Endometrial microvascular endothelial cells (primary cell): Measurements from ENCODE around the gene DNMT3B. TPM values are rescaled to one million over a fixed set of nuclear protein-coding genes. Genes with fewer than 3 reads are reported as not detected.
"Not testable (repeated sequence)": the region's sequence is repeated elsewhere in the genome, so short reads cannot be mapped to it uniquely, and the experiment has no call there.

Experiments
- in situ Hi-C: cut with HindIII; loops from 2 replicates; pipeline ENCODE4 v1.10.0; 2017; ENCODE audit warnings: low sequenced_read_pairs, low pct_unique_long_range_greater_than_20kb; ENCODE audit errors: inconsistent ontology term
- total RNA-seq: library from RNA; depleted of rRNA; stranded (reverse); fragments of >200 nt; gene quantifications from one replicate; pipeline ENCODE4 v1.2.3, GENCODE V29; 2015; ENCODE audit errors: inconsistent ontology term

Gene DNMT3B
- total RNA-seq, 1 donor from 2014 or later: 8.7 TPM

DNA sequence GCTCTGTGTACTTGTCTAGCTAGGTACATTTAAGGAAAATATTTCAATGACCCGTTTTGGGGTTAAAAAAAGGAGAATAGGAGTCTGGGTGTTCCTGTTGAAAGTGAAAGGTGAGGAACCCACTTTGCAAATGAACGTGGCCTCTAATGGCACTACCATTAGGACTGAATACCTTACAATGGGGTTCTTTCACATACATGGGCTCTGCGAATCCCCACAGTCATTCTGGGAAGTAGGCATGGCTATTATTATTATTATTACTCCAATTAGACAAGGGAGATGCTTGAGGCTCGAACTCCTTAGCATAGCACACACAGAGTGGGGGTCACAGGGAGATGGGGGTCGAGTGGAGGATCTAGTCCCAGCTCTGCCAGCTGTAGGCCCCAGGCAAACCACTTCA, 6.0 kb upstream of the DNMT3B start:
- in situ Hi-C loops: no loop called here

DNA sequence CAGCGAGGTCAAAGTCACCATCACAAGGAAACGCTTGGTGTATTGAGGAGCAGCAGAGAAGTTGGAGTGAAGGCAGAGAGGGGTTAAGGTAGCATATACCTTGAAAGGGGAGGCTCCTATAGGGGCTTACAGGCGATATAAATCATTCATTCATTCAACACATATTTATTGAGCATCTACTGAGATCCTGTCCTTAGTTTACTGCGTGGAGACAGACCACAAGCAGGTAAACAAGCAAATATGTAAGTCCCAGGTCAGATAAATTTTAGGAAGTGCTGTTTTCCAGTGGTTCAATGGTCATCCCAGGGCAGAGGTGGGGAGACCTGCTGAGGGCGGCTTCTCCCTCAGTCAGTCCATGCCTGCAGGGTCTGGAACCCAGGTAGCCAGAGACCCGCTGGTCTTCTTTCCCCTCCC, 761 bp upstream of the DNMT3B start:
- in situ Hi-C loops: no loop called here

DNA sequence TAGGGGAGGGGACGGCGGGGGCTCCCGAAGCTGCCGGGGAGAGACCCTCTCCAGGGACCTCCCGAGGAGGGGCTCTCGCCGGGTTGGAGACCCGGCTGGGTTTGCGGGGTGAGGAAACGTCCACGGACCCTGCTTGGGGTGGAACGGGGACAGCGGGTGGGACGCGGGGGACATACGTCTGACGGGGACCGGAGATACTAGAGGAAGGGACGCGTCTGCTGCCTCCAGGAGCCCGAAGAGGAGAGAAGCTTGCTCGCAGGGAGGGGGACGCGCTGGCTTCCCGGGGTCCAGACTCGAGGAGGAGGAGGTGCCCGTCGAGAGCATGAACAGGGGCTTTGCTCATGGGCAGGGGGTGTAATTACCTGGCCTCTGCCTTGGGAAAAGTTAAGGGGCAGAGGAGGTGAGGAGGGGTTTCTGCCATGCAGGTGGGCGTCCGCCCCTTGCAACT, 593 bp downstream of the DNMT3B start:
- in situ Hi-C loops: no loop called here

DNA sequence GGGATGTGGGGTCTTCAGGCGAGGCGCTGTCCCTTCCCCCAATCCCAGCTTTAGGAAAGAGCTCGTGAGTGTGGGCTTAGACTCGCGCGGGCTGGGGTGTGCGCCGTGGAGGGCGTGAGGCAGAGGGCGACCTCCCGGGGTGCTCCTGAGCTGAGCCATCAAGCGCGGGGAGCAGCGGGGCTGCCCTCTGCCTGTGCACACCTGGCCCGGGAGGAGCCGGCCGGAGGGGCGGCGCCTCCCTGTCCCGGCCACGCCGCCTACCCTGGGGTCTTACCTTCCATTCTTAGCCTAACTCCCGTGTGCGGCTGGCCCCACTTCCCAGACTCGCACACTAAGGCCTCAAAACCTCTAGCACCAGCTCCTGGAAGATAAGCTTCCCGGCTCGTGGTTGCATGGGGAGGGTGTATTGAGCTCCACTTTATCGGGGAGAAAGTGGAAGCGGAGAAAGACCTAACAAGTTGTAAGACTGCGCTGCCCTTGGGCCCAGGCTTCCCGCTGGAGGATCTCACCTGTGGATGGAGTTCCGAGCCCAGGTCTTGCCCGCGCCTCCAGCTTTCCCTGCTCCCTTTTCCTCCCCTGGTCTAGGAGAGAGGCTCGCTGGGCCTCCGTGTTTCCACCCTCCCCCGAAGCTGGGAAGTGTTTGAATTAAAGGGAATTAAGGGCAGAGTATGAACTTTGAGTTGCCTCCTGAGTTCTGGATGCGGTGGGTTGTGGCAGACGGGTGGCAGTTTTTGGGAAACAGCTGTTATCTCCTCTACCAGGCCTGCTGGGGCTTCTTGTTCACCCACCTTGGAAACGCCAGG, 1.2 kb downstream of the DNMT3B start:
- in situ Hi-C loops: no loop called here

DNA sequence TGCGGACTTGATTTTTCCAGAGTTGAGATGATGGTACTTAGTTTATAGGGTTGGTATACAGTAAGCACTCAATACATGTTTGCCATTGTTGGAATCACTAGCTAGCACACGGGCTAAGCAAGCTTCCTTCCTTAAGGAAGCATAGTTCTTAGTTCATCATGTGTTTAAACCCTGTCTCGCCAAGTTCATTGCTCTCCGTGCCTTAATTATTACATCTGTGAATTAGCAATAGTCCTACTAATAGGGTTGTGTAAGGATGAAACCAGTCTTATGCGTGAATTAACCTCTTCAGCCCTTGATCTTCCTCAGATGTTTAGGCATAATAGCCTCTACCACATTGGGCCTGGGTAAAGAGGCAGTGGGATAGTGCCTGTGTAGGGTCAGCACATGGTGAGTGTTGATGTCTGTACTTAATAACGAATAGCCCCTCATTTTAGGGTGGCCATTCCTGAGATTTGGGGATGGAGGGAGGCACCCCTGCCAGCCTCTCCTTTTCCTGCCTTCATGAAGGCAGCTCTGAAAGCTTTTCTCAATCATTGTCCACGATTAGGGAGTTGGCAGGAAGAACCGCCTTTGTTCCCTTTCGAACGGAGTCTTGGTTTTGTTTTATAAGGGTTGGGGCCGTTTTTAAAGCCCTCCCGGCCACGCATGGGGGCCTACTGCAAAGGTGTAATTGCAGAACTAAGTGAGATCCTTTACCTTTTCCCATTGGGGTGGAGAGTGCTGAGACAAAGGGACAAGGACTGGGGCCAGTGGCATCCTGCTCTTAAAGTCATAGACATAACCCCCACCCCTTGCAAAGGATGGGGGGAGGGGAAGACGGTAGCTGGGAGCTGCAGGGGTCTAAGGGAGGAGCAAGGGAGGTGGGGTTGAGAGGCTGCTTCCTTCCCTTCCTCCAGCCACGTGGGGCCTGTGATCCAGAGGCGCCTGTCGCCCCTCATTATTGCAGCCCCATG, 2.1 kb downstream of the DNMT3B start:
- in situ Hi-C loops: no loop called here

DNA sequence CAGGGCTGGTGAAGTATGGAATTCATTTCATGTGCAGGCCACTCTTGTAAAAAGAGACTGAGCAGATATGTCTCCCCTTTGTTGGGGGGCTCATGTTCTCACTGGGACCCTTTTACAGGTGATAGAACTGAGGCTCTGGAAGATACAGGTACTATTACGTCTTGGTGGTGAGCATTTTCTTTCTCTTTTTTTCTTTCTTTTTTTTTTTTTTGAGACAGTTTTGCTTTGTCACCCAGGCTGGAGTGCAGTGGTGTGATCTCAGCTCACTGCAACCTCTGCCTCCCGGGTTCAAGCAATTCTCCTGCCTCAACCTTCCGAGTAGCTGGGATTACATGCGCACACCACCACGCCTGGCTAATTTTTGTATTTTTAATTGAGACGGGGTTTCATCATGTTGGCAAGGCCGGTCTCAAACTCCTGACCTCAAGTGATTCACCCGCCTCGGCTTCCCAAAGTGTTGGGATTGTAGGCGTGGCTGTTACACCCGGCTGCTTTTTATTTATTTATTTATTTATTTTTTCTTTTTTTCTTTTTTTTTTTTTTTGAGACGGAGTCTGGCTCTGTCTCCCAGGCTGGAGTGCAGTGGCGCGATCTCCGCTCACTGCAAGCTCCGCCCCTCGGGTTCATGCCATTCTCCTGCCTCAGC, 3.2 kb downstream of the DNMT3B start:
- in situ Hi-C loops: not testable (repeated sequence)

DNA sequence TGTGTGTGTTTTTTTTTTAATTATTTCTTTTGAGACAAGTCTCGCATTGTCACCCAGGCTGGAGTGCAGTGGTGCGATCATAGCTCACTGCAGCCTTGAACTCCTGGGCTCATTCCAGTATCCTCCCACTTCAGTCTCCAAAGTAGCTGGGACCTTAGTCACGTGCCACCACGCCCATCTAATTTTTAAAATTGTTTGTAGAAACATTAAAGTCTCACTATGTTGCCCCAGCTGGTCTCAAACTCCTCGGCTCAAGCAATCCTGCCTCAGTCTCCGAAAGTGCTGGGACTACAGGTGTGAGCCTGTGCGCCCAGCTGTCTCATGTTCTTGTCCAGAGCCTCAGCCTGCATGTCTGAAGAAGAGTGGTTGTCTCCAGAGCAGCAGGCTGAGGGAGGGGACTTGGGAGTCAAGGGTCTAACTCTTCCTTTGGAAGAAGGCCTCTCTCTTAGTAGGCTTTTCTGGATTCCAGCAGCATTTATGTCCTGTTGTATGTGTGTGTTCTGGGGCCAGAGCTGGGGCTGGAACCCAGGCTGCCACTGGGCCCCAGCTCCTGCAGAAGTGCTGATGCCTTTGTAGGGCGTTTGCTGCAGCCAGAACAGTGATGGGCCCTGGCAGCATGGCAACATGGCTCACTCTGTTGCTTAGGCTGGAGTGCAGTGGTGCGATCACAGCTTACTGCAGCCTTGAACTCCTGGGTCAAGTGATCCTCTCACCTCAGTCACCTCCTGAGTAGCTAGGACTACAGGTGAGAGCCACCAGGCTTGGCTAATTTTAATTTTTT, 5.4 kb downstream of the DNMT3B start:
- in situ Hi-C loops: no loop called here

DNA sequence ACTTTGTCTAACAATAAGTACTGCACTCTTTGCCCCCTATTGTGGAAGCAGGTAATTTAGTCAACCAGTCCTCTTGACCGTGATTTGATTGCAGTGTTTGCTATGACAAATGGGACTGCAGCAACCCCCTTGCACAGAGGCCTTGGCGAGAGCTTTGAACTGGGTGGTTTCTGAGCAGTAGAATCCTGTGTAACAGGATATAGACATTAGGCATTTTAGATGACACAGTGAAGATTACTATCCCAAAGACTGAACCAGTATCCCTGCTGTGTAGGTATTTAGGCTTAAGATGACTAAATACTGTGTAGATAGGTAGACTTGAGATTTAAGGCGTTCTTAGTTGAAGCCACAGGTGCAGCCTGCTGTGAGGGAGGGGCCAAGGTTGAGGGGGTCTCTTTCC, 9.9 kb downstream of the DNMT3B start:
- in situ Hi-C loops: no loop called here

DNA sequence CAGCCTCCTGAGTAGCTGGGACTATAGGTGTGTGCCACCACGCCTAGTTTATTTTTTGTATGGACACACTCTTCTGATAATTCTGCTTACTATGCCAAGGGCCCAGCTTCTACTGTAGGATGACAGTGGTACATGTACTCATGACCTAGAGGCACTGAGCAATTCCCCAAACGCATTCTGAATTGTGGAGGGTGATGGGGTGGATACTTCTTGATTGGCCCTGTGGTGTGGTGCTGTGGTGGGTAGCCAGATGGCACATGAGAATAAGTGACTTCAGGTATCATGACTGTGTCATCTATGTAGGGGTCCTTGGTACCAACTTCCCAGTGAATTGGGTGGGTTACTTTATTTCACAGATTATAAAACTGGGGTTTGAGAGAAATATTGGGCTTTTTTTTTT, 11.0 kb downstream of the DNMT3B start:
- in situ Hi-C loops: no loop called here

DNA sequence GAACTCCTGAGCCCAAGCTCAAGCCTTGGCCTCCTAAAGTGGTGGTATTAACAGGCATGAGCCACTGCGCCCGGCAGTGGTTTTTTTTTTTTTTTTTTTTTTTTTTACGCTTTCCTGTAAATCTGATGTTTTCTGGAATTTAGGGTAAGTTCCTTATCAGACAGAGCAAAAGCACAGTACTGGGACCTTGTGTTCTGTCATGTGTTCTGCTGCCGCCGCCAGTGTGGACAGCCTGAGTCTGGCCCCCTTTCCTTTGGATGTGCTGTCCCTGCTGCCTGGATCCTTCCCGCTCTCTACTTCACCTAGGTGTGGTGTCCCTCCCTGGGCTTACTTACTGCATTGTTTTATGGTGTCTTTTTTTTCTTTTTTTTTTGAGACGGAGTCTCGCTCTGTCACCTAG, 11.7 kb downstream of the DNMT3B start:
- in situ Hi-C loops: no loop called here

DNA sequence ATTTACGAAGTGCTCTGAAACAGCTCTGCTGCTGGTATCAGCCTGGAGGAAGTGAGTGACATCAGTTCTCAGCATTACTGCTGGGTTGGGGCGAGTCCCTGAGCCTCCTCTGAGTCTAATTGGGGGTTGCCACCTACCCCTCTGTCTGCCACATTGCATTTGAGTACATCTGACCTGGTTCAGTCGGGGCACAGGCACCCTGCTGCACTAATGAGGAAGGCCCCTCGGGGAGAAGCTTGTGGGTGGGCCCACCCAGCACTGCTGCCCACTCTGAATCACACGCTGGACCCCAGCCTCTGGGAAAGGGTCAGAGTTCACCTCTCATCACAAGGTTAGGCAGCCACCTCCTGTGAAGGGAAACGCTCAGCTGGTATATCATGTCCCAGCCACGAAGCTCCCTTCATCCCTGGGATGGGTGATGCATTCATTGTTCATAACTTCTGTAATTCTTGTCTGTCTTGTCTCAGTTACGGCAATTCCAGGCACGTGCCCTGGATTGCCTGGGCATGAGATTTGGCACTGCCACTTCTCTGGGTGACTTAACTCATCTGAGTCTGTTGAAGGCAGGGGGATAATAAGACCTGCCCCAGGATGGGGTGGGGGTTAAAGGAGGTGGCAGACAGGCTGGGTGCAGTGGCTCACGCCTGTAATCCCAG, 13.3 kb downstream of the DNMT3B start:
- in situ Hi-C loops: loop anchor here (25.0 kb wide), 1 partner anchor 88 kb away; no protein-coding TSS in a partner anchor

DNA sequence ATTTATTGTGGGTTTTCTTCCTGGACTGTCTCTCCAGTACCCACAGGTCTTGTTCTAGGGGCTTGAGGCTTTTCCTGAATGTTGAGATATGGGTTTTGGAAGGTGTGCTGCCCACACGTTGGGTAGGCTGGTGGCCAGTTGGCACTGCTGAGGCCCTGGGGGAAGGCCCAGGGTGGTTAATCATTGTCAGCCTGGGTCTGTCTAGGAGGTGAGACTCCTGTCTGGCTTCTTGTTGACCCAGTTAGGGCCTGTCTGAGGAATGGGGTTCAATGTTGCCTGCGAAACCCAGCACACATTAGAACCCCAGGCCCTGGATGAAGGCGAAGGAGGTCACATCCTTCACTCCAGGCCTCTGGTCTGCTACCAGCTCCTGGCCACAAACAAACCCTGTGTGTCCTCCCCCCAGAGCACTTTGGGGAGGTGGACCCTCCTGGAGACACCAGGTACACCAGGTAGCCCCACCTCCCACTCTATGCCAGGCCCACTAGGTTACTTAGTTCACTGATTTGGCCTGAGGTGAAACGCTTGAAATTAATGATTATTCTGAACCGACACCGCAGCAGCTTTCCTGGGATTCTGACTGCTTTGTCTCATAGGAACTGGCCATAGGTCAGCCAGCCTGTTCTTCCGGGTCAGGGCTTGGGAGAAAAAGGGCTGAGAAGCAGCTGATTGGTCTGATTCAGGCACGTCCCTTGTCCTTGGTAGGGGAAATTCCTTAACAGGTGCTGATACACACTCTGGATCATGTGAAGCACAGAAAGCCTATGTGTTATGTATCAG, 15.2 kb downstream of the DNMT3B start:
- in situ Hi-C loops: loop anchor here (25.0 kb wide), 1 partner anchor 90 kb away; no protein-coding TSS in a partner anchor

DNA sequence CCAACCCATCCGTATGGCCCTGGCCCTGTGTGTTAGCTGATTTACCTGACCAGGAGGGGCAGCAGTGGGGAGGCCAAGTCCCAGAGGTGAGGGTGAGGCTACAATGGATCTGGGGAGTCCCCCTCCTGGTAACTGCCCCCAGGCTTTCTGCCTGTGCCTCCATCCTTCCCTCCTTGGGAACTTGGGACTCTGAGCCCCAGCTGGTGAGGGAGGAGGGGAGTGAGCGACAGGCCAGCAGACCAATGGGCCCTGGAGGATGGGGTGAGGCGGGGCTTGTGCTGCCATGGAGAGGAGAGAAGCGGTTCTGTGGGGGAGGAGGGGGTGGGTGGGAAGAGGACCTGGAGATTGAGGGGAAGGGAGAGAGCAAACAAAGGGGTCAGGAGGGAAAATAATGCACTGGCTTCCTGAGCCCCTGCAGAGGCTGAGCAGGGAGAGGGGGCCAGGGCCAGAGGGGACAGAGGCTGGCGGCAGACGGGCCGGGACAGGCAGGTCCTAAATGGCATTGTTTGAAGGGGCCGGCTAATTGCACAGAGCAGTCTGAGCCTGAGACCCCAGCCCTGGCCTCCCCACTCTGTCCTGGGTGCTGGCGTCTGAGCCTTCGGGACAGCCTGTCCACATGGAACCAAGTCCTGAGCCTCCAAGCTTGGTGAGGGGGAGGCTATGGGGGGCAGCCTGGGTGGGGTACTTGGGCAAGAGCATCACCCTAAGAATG, 17.5 kb downstream of the DNMT3B start:
- in situ Hi-C loops: loop anchor here (25.0 kb wide), 1 partner anchor 92 kb away; no protein-coding TSS in a partner anchor

DNA sequence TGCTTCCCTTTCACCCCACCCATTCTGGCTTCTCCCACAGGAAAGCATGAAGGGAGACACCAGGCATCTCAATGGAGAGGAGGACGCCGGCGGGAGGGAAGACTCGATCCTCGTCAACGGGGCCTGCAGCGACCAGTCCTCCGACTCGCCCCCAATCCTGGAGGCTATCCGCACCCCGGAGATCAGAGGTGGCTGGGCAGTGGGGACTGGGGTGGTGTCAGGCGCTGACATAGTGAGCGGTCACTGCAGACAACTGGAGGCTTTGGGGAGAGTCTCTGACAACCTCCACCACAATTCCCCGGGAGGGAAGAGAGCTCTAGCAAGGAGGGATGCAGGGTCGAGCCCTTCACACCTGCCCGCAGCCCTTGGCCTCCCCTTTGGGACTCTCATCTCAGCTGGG, 18.1 kb downstream of the DNMT3B start:
- in situ Hi-C loops: loop anchor here (25.0 kb wide), 1 partner anchor 93 kb away; no protein-coding TSS in a partner anchor

DNA sequence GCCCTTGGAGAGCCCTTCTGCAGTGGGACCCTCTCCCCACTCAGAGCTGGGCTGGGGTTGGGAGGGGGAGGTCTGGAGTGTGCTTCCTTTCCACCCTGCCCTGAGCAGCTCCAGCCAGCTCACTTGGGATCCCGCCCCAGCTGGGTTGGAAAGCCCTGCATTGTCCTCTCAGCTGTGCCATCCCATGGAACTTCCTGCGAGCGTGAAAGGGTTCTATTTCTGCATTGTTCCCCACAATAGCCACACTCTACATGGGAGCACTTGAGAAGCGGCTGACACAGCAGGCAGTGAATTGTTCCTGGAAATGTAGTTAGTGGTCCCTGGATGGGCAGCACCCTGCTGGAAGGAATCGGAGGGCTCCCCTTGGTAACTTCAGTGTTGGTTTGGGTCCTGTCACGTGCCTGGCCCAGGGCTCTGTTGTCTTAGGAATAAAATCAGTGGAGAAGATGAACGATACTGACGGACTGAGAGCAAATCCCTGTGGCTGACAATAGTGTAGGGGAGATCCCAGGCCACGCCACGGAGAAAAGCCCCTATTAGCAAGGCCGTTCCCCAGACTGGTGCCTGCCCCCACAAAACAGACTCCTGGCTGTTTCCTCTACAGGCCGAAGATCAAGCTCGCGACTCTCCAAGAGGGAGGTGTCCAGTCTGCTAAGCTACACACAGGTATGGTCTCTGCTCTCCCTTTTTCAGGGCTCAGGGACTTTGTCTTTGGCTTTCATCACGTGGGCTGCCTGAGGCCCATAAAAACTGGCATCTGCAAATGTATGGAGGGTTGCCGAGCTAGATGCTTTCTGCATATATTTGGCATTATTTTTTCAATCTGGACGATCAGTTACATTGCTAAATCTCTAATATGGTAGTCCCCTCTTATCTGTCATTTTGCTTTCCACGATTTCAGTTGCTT, 18.8 kb downstream of the DNMT3B start:
- in situ Hi-C loops: loop anchor here (25.0 kb wide), 1 partner anchor 94 kb away; no protein-coding TSS in a partner anchor
